GM12873 (cell line): ENCODE results near the gene MSL2.

Experiments used
- TF ChIP-seq, protein P1 (sequence below): IDR thresholded peaks from 2 replicates; pipeline ENCODE4 v1.5.1; 2012; ENCODE audit warnings: low read depth, mild to moderate bottlenecking, moderate library complexity, low read length, control low read depth; ENCODE audit not compliant: insufficient read depth; ENCODE audit errors: missing control alignments

Gene MSL2

DNA sequence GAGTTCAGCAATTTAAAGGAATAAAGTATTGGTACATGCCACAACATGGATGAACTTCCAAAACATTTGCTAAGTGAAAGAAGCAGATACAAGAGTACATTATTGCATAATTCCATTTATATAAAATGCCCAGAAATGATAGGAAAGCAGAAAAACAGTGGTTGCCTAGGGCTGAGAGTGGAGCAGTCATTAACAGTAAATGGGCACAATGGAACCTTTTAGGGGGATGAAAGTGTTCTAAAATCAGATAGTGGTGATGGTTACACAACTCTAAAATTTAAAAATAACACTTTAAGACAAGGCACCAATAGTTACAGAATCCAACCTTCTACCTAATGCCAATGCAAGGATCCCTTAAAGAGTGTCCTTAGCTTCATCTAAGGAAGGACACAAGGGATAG, 34.6 kb downstream of the MSL2 start:
- TF ChIP-seq, protein P1, sequence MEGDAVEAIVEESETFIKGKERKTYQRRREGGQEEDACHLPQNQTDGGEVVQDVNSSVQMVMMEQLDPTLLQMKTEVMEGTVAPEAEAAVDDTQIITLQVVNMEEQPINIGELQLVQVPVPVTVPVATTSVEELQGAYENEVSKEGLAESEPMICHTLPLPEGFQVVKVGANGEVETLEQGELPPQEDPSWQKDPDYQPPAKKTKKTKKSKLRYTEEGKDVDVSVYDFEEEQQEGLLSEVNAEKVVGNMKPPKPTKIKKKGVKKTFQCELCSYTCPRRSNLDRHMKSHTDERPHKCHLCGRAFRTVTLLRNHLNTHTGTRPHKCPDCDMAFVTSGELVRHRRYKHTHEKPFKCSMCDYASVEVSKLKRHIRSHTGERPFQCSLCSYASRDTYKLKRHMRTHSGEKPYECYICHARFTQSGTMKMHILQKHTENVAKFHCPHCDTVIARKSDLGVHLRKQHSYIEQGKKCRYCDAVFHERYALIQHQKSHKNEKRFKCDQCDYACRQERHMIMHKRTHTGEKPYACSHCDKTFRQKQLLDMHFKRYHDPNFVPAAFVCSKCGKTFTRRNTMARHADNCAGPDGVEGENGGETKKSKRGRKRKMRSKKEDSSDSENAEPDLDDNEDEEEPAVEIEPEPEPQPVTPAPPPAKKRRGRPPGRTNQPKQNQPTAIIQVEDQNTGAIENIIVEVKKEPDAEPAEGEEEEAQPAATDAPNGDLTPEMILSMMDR = no peak

DNA sequence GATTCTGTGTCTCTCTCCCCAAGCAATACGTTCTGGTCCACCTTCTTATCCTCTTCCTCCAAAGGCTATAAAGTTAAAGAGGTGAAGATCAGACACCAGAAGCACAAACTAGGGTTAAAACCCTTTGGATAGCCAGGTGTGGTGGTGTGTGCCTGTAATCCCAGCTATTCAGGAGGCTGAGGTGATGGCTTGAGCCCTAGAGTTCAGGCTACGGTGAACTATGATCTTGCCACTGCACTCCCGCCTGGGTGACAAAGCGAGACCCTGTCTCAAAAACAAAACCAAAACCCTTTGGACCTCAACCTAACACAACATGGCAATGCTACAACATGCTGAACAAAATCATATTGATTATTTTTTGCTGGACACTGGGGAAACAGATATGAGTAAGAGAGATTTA, 43.2 kb downstream of the MSL2 start:
- TF ChIP-seq, protein P1 = no peak

DNA sequence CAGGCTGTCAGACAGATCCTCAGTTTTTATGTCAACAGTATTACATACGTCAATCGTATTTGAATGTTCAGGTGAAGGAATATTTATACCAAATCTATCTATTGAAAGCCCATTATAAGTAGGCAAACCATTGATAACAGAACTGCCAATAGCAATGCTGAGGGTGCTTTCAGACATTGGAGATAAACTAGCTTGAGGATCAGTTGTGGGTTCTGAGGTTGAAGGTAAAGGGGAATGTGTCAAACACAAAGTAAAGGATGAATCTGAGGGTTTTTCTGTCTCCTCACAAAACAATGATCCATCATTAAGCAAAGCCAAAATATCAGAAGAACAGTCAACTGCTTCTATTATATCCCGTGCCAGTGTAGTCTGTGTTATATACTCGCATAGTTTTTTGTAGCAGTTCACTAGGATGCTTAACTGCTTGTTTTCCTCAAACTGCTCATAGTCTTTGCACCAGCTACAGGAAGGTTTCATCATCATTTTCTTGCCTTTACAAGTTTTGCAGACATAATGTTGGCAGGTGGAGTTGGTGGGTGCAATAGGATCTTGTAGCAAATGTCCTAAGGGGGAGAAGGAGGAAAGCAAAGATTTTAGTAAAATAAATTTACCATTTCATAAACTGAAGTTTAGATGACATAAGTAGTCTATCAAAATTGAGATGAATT, 43.8 kb downstream of the MSL2 start:
- TF ChIP-seq, protein P1 = no peak

DNA sequence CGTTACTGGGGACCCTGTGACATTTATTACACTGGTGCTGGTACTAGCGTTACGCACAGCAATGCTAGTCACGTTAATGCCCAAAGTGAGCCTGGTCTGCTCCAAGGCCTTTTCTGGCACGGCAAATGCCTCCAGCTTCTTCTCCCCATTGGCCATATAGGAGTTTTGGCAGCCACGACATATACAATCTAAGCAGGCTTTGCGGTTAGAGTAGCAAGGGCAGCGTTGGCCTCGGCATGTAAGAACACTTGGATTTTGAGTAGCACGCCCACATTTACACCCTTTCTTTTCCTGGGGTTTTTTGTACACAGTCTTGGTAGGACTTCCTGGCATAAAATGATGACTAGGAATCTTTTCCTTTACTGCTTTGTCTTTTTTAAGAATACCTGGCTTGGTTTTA, 44.9 kb downstream of the MSL2 start:
- TF ChIP-seq, protein P1 = no peak

DNA sequence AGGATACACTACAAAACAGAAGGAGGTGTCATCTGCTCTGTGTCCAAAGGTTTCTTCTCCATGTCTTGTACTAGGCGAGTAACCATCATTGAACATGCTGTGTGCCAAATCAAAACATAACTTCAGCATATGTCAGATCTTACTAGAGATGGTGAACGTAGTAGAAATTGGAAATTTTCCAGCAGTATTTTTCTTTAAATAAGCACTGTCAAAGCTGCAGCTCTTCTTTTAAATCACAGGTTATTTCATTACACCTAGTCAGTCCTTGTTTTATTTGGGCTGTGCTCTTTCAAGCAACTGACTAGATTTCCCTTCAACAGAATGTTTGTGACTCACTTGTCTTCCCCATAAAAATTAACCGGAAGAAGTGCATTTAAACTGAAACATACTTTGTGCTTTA, 46.5 kb downstream of the MSL2 start:
- TF ChIP-seq, protein P1 = no peak

DNA sequence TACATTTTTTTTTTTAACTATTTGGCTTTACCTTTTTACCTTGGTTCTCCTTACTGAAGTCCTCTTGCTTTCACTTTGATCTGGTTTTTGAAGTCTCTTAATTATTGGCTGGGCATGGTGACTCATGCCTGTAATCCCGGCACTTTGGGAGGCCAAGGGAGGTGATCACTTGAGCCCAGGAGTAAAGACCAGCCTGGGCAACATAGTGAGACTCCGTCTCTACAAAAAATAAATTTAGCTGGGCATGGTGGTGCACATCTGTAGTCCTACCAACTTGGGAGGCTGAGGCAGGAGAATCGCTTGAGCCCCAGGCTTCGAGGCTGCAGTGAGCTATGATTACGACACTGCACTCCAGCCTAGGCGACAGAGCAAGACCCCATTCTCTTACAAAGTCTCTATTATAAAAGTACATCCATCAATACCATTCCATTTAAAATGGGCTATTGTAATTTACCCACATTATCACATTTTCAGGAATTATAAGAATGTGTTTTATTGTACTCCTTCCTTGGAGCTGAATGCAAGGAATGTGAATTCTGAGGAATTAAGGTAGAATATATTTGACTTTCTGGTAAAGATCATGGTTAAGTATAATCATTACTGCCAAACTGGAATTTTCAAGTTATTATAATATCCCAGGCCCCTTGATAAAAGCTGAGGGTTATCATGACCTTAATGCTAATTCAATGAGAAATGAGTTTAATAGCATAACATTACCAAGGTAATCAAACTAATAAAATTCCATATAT, 49.0 kb downstream of the MSL2 start:
- TF ChIP-seq, protein P1 = no peak

DNA sequence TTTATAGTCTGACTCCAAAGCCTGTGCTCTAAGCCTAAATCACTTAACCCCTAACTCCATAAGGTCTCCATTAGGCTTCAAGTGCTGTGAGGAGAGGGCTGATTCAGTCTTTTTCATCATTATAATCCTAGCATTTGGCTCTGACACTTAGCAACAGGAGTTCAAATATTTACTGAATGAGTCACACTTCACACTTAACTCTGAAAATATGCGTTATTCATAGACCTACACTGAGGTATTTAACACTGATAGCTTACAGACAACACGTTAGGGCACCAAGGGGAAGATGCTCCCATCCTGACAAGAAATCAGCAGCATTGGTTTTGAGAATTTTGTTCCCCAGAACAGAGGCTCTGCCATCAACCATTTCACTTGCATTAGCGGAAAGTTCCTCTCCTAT, 53.5 kb downstream of the MSL2 start:
- TF ChIP-seq, protein P1 = no peak
